GM12874 (cell line): ENCODE data around the gene GDF2.

Experiments used
- CTCF ChIP-seq: IDR thresholded peaks from 2 replicates; pipeline ENCODE4 v1.5.1; 2011; ENCODE audit warnings: low read depth, mild to moderate bottlenecking, control low read depth, low read length, moderate library complexity; ENCODE audit not compliant: insufficient read depth

Gene GDF2

GRCh38 chr10:47314416-47314970, 7.8 kb upstream of the GDF2 start:
- TF ChIP-seq CTCF: no peak

DNA sequence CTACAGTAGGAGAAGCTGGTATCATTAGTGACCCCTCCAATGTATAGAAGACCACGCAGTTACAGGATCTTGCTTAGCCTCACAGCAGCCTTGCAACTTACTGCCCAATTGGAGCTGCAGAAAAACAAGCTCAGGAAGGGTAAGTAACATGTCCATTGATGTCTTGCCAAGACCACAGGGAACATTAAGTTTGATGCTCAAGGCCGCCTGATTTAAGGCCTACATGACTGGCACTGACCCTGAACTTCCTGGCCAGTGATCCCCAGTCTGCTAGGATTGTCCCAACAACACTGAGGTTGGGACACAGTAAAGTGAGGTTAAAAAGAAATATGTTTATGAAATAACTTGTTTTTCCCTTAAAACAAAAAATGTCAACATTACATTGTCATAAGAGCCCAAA, 6.8 kb upstream of the GDF2 start:
- no peak for TF ChIP-seq CTCF

DNA sequence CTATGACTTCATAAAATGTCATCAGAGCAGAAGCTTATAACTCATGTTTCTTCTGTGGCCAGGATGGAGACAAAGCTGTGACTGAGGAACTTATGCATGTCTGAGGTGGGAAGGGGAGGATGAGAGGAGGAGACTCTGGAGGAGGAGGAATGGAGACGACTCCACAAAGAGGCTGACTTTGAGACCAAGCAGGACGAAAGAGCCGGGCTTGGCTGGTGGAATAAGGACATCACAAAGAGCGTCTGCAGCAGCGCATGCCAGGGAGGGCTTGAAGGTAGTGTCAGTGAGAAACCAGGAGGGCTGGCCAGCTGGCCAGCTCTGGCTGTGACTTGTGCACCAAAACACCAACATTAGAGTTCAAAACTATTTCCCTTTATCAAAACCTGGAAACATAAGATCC, 6.1 kb upstream of the GDF2 start:
- no peak for TF ChIP-seq CTCF

GRCh38 chr10:47317251-47317650, 5.0 kb upstream of the GDF2 start:
- TF ChIP-seq CTCF: no peak

GRCh38 chr10:47318706-47319105, 3.5 kb upstream of the GDF2 start:
- no peak for TF ChIP-seq CTCF

DNA sequence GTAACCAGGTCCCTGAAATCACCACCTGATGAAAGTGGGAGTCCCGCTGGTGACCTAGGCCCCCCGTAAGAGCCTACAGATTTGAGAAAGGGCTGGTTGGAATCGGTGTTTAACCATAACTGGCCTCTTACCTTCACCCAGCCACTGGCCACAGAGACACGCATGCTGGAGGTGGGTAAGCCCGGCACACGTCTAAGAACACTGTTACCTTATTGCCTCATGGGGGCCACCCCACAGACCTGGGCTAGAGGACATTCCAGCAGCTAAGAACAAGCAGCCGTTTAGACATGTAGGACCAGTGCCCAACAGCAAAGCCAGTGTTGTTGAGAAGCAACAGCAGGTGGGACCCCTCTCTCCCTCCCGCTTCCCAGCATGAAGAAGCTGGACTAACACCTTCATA, 2.5 kb upstream of the GDF2 start:
- no peak for TF ChIP-seq CTCF

DNA sequence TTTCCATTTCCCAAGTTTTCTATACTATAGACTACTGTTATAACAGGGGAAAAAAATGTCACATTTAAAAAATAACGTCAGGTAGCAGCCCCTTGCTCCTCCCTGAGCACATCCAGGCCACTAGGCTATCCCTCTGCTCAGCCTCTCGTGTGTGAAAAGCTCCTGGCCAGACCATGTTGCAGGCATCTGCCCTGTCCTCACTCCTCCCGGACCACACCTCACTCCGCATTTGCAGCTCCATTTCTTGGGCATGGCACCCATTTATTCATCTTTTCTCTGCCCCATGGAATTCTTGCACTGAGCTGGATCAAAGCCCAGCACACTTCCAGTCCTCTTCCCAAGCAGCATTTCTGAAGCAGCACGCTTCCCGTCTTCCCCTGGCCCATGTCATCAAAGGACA, 1.4 kb upstream of the GDF2 start:
- TF ChIP-seq CTCF: no peak
